Hippocampal formation (tissue), 2 donors: ENCODE data around the gene B4GALNT3.
A peak's percentile ranks its signal among the peaks of the same experiment; 100 is the strongest.

Experiments used
- DNase-seq, 2 donors: peaks; one replicate each; lab custom pipeline; 2025; lab: John Stamatoyannopoulos, UW

Gene B4GALNT3

GRCh38 chr12:559208-559905, 99.6 kb downstream of the B4GALNT3 start:
- DNase-seq: no peak

GRCh38 chr12:559906-560455, 100.2 kb downstream of the B4GALNT3 start:
- no peak for DNase-seq

DNA sequence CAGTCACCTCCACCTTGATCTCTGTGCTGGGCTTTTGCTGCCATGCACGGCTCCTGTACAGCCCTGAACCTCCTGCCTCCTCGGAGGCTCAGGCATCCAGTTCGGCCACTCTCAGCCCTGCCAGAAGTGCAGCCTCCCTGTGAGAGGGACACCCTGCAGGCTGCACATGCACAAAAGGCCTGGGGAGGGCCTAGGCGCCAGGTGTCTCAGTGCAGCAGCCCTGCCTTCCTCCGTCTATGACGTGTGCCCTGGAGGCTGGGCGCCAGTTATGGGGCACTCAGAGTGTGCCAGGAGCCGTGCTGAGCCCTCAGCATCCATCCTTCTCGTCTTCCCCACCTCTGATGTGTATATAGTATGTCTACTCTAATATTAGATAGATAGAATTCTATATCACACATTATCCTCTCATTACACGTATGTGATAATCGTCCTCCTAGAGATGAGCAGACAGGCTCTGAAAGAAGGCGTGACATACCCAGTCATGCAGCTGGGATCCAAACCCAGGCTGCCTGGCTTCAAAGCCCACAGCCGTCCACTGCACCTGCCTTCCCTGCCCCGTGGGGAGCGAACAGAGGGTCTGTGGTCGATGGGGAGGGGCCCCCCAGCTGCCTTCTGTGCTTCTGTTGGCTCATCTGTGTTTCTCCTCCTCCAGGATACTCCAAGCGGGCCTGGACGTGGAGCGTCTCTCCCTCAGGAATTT, 101.1 kb downstream of the B4GALNT3 start:
- no peak for DNase-seq

- no peak for DNase-seq
These were observed 101.6 kb downstream of the B4GALNT3 start for GRCh38 chr12:561391-561705.

- peak in 1 of 2 donors; percentile 16 for DNase-seq
These were observed 102.3 kb downstream of the B4GALNT3 start for GRCh38 chr12:561908-562593.

DNA sequence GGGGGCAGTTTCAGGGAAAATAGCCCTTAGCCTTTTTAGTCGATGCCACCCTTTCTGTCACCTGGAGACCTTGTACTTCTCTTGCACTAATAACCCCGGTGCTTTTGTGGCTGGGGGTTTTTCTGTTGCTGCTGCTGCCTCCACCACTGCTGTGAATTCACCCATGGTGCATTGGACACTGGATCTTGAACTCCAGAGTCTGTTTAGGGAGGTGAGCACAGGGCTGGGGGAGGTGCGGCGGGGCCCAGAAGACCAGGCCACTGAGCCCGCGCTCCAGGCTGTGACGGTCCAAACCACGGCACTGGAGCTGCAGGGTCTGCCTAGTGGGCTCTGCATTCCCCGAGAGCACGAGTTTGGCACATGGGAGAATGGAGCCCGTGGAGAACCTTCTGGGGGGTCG, 102.9 kb downstream of the B4GALNT3 start:
- no peak for DNase-seq

DNA sequence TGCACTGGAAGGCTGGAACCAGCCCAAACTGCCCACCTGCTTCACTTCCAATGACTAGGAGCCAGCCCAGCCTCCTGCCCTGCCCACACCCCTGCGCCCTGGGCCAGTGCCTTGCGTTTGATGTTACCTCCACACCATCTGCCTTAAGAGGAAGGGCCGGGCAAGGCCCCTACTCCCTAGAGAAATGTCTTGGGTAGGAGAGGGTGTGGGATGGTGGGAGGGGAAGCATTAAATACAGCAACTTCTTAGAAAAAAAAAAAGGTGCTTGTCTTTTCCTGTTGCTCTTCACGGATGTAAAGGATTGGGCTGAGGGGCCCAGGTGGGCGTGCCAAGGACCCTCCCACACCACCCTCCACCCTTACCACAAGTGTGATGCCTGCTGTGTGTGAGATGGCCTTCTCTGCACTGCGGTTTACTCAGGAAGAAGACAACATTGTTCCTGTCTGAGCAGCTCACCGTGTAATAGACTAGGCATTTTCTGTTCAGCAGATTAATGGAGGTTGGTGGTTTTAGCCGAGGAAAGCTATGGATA, 103.6 kb downstream of the B4GALNT3 start:
- no peak for DNase-seq

GRCh38 chr12:563787-564298, 104.1 kb downstream of the B4GALNT3 start:
- no peak for DNase-seq

GRCh38 chr12:565161-565560, 105.4 kb downstream of the B4GALNT3 start:
- no peak for DNase-seq

- DNase-seq: no peak
These were observed 105.9 kb downstream of the B4GALNT3 start for GRCh38 chr12:565589-566105.

DNA sequence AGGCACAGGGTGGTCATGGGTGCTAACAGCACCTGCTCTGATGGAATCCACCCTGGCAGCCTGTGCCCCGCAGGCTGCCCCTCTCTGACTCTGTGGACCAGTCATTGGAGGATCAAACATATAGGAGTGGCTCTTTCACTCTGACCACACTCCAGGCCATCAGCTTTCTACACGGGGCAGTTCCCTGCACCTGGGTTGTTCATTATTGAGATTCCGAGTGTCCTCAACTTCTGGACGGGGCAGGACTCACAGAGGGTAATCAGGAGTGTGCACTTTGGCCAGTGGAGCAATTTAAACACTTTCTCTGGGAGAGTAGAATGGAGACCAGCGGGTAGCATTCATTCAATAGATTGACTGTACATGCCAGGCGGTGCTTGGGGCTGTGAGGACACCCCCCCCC, 108.7 kb downstream of the B4GALNT3 start:
- no peak for DNase-seq

DNA sequence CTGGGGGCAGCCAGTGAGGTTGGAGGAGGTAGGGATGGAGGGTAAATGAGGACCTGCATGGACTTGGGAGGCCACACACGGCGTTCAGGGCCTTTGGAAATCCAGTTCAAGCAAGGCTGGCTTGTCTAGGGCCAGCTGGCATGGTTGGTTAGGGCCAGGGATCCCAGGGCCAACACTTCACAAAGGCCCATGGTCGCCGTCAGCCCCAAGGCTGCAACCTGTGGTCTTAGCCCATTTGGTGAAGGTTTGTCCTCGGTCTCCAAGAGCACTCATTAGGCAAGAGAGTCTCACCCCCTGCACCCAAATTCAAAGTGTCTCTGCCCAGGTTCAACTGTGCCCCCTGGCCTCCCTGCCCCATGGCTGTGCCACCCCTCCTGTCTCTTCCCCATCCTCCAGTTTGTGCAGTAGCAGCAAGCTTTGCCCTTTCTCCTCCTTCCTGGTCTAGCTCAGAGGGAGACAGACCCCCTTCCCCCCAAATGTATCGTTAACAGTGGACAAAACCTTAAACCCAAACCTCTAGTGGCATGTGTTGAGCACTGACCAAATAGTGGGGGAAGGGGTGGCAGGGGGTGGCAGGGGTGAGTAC, 109.4 kb downstream of the B4GALNT3 start:
- DNase-seq: no peak

DNA sequence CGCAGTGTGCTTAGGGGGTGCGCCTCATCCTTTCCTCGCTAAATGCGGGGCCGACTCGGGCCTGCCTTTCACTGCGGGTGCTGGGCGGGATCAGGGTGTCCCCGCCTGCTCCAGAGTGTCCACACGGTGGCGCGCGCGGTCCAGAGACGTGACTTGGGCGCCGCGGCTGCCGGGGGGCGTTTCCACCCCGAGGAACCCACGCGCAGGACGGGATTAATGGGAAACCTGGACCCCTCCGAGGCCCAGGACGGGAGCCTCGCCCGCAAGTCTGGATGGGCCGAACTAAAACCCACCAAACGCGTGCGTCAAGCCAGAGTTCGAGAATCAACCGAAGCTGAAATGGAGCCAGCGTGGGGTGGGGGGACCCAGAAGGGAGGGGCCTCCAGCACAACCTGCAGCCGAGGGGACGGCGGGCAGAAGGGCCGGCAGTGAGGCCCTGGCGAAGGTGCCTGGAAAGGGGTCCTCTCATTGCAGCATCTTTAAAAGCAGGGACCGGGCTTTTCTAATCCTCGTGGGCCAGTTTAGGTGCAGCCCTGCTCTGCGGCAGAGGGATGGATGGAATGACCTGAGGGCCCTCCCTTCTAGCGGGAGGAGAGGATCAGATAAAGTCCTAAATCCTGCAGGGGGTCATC, 110.2 kb downstream of the B4GALNT3 start:
- peak; percentile 30 to 70 for DNase-seq

DNA sequence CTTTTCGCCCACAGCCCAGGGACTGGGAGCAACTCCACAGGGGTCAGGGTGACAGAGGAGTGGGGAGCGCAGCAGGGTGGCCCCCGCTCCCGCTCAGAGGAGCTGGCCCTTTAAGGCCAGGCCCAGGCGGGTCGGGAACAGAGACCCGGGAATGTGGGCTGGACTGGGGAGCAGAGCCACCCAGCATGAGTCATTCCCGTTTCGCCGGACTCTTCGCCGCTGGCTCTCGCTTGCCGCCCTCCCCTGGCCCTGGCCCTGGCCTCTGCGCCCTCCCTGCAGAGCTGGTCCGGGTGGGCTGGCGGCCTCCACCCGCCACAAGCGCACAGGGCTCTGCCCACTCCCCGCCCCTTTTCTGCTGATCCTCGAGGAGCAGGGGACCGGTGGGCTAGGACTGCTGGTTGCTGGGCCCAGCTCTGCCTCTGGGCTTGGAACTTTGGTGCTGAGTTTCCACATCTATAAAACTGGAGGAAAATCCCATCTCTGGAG, 110.7 kb downstream of the B4GALNT3 start:
- peak in 1 of 2 donors; percentile 22 for DNase-seq

- DNase-seq: peak in 1 of 2 donors; percentile 30
These were observed 111.4 kb downstream of the B4GALNT3 start for GRCh38 chr12:570921-571794.

- no peak for DNase-seq
These were observed 112.2 kb downstream of the B4GALNT3 start for GRCh38 chr12:571795-572531.

DNA sequence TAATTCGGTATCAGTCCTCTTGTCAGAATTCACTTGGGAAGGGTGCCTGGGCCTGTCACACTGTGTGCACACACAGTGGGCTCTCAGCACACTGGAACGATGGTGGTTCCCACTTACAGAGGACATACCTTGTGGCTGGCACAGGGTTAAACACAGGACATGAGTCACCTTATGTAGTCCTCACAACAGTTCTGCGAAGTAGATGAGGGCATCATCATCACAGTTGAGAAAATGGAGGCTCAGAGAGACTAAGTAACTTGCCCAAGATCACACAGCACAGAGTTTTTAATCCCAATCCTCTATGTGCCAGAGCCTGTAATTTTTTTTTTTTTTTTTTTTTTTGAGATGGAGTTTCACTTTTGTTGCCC, 112.8 kb downstream of the B4GALNT3 start:
- DNase-seq: no peak

- DNase-seq: no peak
These were observed 113.5 kb downstream of the B4GALNT3 start for GRCh38 chr12:573232-573631.

DNA sequence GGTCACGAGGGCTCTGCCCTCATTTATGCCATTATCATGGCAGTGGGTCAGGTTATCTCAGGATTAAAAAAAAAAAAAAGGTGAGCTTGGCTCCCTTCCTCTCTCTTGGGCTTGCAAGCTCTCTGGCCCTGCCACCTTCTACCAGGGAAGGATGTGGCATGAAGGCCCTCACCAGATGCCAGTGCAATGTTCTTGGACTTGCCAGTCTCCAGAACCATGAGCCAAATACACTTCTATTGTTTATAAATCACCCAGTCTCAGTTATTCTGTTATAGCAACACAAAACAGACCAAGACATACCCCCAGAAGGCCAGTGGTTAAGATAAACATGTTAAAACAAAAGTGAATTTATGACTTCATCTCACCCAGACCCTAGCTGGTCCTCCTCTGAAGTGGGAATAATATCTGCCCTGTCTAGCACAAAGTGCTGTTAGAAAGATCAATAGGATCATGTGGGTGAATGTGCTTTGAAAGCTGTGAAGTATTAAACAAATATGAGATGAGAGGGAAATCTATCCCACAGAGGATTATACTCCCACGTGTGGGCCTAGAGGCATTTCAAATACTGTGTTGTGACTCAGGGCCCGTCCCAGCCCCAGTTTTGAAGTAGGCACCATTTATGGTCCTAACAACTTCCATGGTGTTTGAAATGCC, 114.9 kb downstream of the B4GALNT3 start:
- no peak for DNase-seq
